Middle frontal gyrus (tissue), 1 donor: Measurements from ENCODE around the gene GSTCD.
A peak's percentile ranks its signal among the peaks of the same experiment; 100 is the strongest.
"Not testable (repeated sequence)": the region's sequence is repeated elsewhere in the genome, so short reads cannot be mapped to it uniquely, and the experiment has no call there.

ENCODE experiments used
- DNase-seq: peaks from one replicate; pipeline ENCODE4 v3.0.0-alpha.2; 2015; ENCODE audit warnings: low spot score; ENCODE audit errors: extremely low spot score

GSTCD gene

GRCh38 chr4:105708181-105709080, at the start of gene GSTCD, which contains the start of gene INTS12:
GSTCD (plus strand) TSS chr4:105708784; CDS start chr4:105717614, 8,830 bp downstream.
INTS12 (minus strand) TSS chr4:105708689; CDS start chr4:105700005, 8,684 bp downstream.
- peak; percentile 83 for DNase-seq

- no peak for DNase-seq
These were observed 49.4 kb upstream of the GSTCD start for GRCh38 chr4:105659190-105659589.

GRCh38 chr4:105661028-105661427, 47.6 kb upstream of the GSTCD start:
- DNase-seq = no peak

GRCh38 chr4:105662935-105663675, 45.5 kb upstream of the GSTCD start:
- DNase-seq = no peak

- DNase-seq = no peak
These were observed 41.9 kb upstream of the GSTCD start for GRCh38 chr4:105666693-105667092.

GRCh38 chr4:105670684-105671083, 37.9 kb upstream of the GSTCD start:
- DNase-seq = no peak

GRCh38 chr4:105671301-105671700, 37.3 kb upstream of the GSTCD start:
- DNase-seq = no peak

GRCh38 chr4:105674011-105674410, 34.6 kb upstream of the GSTCD start:
- DNase-seq = no peak

- DNase-seq = no peak
These were observed 30.9 kb upstream of the GSTCD start for GRCh38 chr4:105677709-105678108.

- DNase-seq = no peak
These were observed 29.4 kb upstream of the GSTCD start for GRCh38 chr4:105679186-105679585.

GRCh38 chr4:105683038-105683437, 25.5 kb upstream of the GSTCD start:
- DNase-seq = no peak

- no peak for DNase-seq
These were observed 22.0 kb upstream of the GSTCD start for GRCh38 chr4:105686571-105686970.

GRCh38 chr4:105694812-105695211, 13.8 kb upstream of the GSTCD start:
- DNase-seq = not testable (repeated sequence)

- not testable (repeated sequence) for DNase-seq
These were observed 12.8 kb upstream of the GSTCD start for GRCh38 chr4:105695832-105696231.

- DNase-seq = no peak
These were observed 10.0 kb upstream of the GSTCD start for GRCh38 chr4:105698607-105699006.

GRCh38 chr4:105707782-105708180, 803 bp upstream of the GSTCD start:
- DNase-seq = no peak

GRCh38 chr4:105709081-105709450, 482 bp downstream of the GSTCD start:
- no peak for DNase-seq

GRCh38 chr4:105710012-105710600, 1.5 kb downstream of the GSTCD start:
- no peak for DNase-seq

- no peak for DNase-seq
These were observed 2.1 kb downstream of the GSTCD start for GRCh38 chr4:105710678-105711077.

- DNase-seq = no peak
These were observed 4.2 kb downstream of the GSTCD start for GRCh38 chr4:105712766-105713165.

- DNase-seq = no peak
These were observed 5.5 kb downstream of the GSTCD start for GRCh38 chr4:105714071-105714521.

GRCh38 chr4:105714932-105715331, 6.3 kb downstream of the GSTCD start:
- no peak for DNase-seq
